Spleen (tissue), 7 donors: ENCODE results near the gene ITGB4.

ENCODE experiments used
- CTCF ChIP-seq, 11 experiments: fragments of 200-600 bp in 7 of 11; fragments of 450-650 bp in 4 of 11; sonication (generic) in 4 of 11; IDR thresholded peaks in 8 of 11; conservative IDR thresholded peaks in 3 of 11; 1 replicate in 7 of 11; 2 replicates in 4 of 11; pipeline versions ENCODE4 v1.4.0 to v1.8.0; 2016 to 2021; ENCODE audit warnings: antibody characterized with exemption in 11 of 11, inconsistent platforms in 4 of 11, mild to moderate bottlenecking in 1 of 11
- POLR2A ChIP-seq, 3 donors: fragments of 450-650 bp; IDR thresholded peaks; one replicate each; pipeline ENCODE4 v1.5.1; 2017; ENCODE audit warnings: antibody characterized with exemption in 3 of 3, mild to moderate bottlenecking in 1 of 3
- donor health status: DM: no; HTN: no; CAD: no; lungs with moderate emphysema.
- donor health status: DM: no; HTN: no; CAD: no.
- donor health status: DM: no; HTN: no; CAD: no.

GRCh38 chr17:75777296-75777922 lies 56.1 kb downstream of the ITGB4 start:
- TF ChIP-seq CTCF (IDR thresholded peaks at IDR 0.05 in 8 of 11, conservative IDR thresholded peaks at IDR 0.05 in 3 of 11) (no peak), POLR2A (IDR thresholded peaks at IDR 0.05) (no peak)
